GM12878 (cell line): ENCODE data around the gene ZNF48. TPM values are rescaled to one million over a fixed set of nuclear protein-coding genes. Genes with fewer than 3 reads are reported as not detected.

Experiments used
- ATF7 ChIP-seq: fragments of 450-650 bp; IDR thresholded peaks from 2 replicates; pipeline ENCODE4 v1.6.1; 2016; ENCODE audit warnings: low read depth, mild to moderate bottlenecking
- BHLHE40 ChIP-seq, 2 experiments: fragments of 450-650 bp in 1 of 2; IDR thresholded peaks; 2 replicates each; pipeline ENCODE4 v1.6.1; 2011 to 2017; ENCODE audit warnings: low read depth in 2 of 2, borderline replicate concordance in 1 of 2, improper control_type of control experiment in 1 of 2, low read length in 1 of 2, mild to moderate bottlenecking in 1 of 2
- BMI1 ChIP-seq: fragments of 450-650 bp; IDR thresholded peaks from 2 replicates; pipeline ENCODE4 v1.6.1; 2016; ENCODE audit warnings: mild to moderate bottlenecking, moderate library complexity, borderline replicate concordance
- CHD4 ChIP-seq: fragments of 200-600 bp; sonication (generic); IDR thresholded peaks from 2 replicates; pipeline ENCODE4 v1.6.1; 2016; ENCODE audit warnings: mild to moderate bottlenecking
- HDAC6 ChIP-seq: fragments of 200-600 bp; sonication (generic); IDR thresholded peaks from one replicate; pipeline ENCODE4 v1.8.0; 2017; ENCODE audit warnings: antibody characterized with exemption; ENCODE audit not compliant: unreplicated experiment
- IKZF1 ChIP-seq: fragments of 450-650 bp; conservative IDR thresholded peaks from 2 replicates; pipeline ENCODE4 v1.6.1; 2017; ENCODE audit warnings: antibody characterized with exemption, mild to moderate bottlenecking
- KAT2A ChIP-seq: conservative IDR thresholded peaks from 2 replicates; pipeline ENCODE4 v1.6.1; 2011; ENCODE audit warnings: low read depth, low read length; ENCODE audit not compliant: control insufficient read depth
- MEF2A ChIP-seq: IDR thresholded peaks from 2 replicates; pipeline ENCODE4 v1.6.1; 2011; ENCODE audit warnings: low read depth, mild to moderate bottlenecking, low read length, moderate library complexity; ENCODE audit not compliant: insufficient read depth
- MYB ChIP-seq: fragments of 150-350 bp; IDR thresholded peaks from 2 replicates; pipeline ENCODE4 v1.6.1; 2014; ENCODE audit warnings: mild to moderate bottlenecking, low read depth, low read length, borderline replicate concordance
- NR2F1 ChIP-seq: fragments of 450-650 bp; conservative IDR thresholded peaks from 2 replicates; pipeline ENCODE4 v1.6.1; 2017; ENCODE audit warnings: mild to moderate bottlenecking
- POLR2A ChIP-seq: IDR thresholded peaks from 2 replicates; pipeline ENCODE4 v1.6.1; 2011; ENCODE audit warnings: low read depth, mild to moderate bottlenecking, low read length
- POLR2AphosphoS2 ChIP-seq: IDR thresholded peaks from 2 replicates; pipeline ENCODE4 v1.6.1; 2011; ENCODE audit warnings: low read depth, mild to moderate bottlenecking, low read length, improper control_type of control experiment, moderate library complexity
- RCOR1 ChIP-seq: conservative IDR thresholded peaks from 2 replicates; pipeline ENCODE4 v1.6.1; 2012; ENCODE audit warnings: low read depth, low read length, improper control_type of control experiment
- SMAD5 ChIP-seq: IDR thresholded peaks from 2 replicates; pipeline ENCODE4 v1.6.1; 2016; ENCODE audit warnings: antibody characterized with exemption, low read depth
- ZBTB33 ChIP-seq: fragments of 450-650 bp; IDR thresholded peaks from 2 replicates; pipeline ENCODE4 v1.6.1; 2017; ENCODE audit warnings: mild to moderate bottlenecking
- ZBTB4 ChIP-seq: fragments of 450-650 bp; formaldehyde crosslinking; IDR thresholded peaks from 2 replicates; pipeline ENCODE4 v1.4.0; 2022; ENCODE audit warnings: mild to moderate bottlenecking, moderate library complexity
- polyA plus RNA-seq, 11 experiments: library from polyadenylated mRNA; depleted of rRNA in 4 of 11; unstranded in 6 of 11; stranded (reverse) in 5 of 11; fragments of >200 nt; fragmentation: Nextera tagmentation in 4 of 11; fragmentation: Illumina TruSeq in 1 of 11; extraction: Ambion mirVana in 4 of 11; extraction: Trizol in 1 of 11; gene quantifications; 1 replicate in 1 of 11; 2 replicates in 10 of 11; pipeline versions ENCODE4 v1.2.1 to v1.2.3, GENCODE V29; 2011 to 2016; ENCODE audit warnings: inconsistent platforms in 2 of 11, missing spikeins in 2 of 11, low read depth in 1 of 11
- total RNA-seq, 4 experiments: library from RNA; depleted of rRNA in 3 of 4; stranded (reverse); fragments of >200 nt in 3 of 4; fragmentation: Illumina TruSeq in 1 of 4; extraction: Trizol in 1 of 4; gene quantifications; 2 replicates each; pipeline versions ENCODE4 v1.2.1 to v1.2.3, GENCODE V29; 2013 to 2021
- TF ChIP-seq, protein P1 (sequence below): IDR thresholded peaks from 2 replicates; pipeline ENCODE4 v1.6.1; 2012; ENCODE audit warnings: mild to moderate bottlenecking, low read depth, low read length
- TF ChIP-seq, protein P2 (sequence below): fragments of 450-650 bp; IDR thresholded peaks from 2 replicates; pipeline ENCODE4 v1.6.1; 2016; ENCODE audit warnings: mild to moderate bottlenecking
- TF ChIP-seq, protein P3 (sequence below): fragments of 450-650 bp; IDR thresholded peaks from 2 replicates; pipeline ENCODE4 v1.6.1; 2014; ENCODE audit warnings: mild to moderate bottlenecking

ZNF48 gene
- total and polyA plus RNA-seq, 10 of the 15 experiments (the other 5 are each of a cell fraction or from before 2014, with no cell fraction given) = 0.14 to 12.0 (median 4.2) TPM

GRCh38 chr16:30417529-30418349 is 22.5 kb downstream of the ZNF48 start (continued):
- TF ChIP-seq ZBTB4 (CRISPR knock-in tag) (no peak), RCOR1 (0 out of 2 replicates have a peak, but pooled peaks have one; percentile 36), ATF7 (no peak), MYB (no peak), BMI1 (no peak), HDAC6 (peak; percentile 65), POLR2AphosphoS2 (peak; percentile 72; the same call in 1 of the 2 replicates), KAT2A (no peak), NR2F1 (peak; percentile 29; the same call in 1 of the 2 replicates), BHLHE40 (IDR thresholded peaks at IDR 0.05; ENCODE audit: borderline replicate concordance in 1 of 2, low read depth in 2 of 2, low read length in 1 of 2) (peak; percentile 93 to 99), ZBTB33 (no peak), SMAD5 (no peak), POLR2A (peak; percentile 84; the same call in 1 of the 2 replicates), CHD4 (no peak), MEF2A (no peak), IKZF1 (peak; percentile 96)
- TF ChIP-seq, protein P1, sequence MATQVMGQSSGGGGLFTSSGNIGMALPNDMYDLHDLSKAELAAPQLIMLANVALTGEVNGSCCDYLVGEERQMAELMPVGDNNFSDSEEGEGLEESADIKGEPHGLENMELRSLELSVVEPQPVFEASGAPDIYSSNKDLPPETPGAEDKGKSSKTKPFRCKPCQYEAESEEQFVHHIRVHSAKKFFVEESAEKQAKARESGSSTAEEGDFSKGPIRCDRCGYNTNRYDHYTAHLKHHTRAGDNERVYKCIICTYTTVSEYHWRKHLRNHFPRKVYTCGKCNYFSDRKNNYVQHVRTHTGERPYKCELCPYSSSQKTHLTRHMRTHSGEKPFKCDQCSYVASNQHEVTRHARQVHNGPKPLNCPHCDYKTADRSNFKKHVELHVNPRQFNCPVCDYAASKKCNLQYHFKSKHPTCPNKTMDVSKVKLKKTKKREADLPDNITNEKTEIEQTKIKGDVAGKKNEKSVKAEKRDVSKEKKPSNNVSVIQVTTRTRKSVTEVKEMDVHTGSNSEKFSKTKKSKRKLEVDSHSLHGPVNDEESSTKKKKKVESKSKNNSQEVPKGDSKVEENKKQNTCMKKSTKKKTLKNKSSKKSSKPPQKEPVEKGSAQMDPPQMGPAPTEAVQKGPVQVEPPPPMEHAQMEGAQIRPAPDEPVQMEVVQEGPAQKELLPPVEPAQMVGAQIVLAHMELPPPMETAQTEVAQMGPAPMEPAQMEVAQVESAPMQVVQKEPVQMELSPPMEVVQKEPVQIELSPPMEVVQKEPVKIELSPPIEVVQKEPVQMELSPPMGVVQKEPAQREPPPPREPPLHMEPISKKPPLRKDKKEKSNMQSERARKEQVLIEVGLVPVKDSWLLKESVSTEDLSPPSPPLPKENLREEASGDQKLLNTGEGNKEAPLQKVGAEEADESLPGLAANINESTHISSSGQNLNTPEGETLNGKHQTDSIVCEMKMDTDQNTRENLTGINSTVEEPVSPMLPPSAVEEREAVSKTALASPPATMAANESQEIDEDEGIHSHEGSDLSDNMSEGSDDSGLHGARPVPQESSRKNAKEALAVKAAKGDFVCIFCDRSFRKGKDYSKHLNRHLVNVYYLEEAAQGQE = no peak
- TF ChIP-seq, protein P2, sequence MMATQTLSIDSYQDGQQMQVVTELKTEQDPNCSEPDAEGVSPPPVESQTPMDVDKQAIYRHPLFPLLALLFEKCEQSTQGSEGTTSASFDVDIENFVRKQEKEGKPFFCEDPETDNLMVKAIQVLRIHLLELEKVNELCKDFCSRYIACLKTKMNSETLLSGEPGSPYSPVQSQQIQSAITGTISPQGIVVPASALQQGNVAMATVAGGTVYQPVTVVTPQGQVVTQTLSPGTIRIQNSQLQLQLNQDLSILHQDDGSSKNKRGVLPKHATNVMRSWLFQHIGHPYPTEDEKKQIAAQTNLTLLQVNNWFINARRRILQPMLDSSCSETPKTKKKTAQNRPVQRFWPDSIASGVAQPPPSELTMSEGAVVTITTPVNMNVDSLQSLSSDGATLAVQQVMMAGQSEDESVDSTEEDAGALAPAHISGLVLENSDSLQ = no peak
- TF ChIP-seq, protein P3, sequence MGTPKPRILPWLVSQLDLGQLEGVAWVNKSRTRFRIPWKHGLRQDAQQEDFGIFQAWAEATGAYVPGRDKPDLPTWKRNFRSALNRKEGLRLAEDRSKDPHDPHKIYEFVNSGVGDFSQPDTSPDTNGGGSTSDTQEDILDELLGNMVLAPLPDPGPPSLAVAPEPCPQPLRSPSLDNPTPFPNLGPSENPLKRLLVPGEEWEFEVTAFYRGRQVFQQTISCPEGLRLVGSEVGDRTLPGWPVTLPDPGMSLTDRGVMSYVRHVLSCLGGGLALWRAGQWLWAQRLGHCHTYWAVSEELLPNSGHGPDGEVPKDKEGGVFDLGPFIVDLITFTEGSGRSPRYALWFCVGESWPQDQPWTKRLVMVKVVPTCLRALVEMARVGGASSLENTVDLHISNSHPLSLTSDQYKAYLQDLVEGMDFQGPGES = no peak
